ENCODE results near the gene LRMDA.

- TF ChIP-seq, protein P1, sequence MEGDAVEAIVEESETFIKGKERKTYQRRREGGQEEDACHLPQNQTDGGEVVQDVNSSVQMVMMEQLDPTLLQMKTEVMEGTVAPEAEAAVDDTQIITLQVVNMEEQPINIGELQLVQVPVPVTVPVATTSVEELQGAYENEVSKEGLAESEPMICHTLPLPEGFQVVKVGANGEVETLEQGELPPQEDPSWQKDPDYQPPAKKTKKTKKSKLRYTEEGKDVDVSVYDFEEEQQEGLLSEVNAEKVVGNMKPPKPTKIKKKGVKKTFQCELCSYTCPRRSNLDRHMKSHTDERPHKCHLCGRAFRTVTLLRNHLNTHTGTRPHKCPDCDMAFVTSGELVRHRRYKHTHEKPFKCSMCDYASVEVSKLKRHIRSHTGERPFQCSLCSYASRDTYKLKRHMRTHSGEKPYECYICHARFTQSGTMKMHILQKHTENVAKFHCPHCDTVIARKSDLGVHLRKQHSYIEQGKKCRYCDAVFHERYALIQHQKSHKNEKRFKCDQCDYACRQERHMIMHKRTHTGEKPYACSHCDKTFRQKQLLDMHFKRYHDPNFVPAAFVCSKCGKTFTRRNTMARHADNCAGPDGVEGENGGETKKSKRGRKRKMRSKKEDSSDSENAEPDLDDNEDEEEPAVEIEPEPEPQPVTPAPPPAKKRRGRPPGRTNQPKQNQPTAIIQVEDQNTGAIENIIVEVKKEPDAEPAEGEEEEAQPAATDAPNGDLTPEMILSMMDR (IDR thresholded peaks at IDR 0.05 in 2 of 3, conservative IDR thresholded peaks at IDR 0.05 in 1 of 3; ENCODE audit: borderline replicate concordance in 1 of 3, insufficient read depth in 1 of 3, low read depth in 2 of 3, low read length in 2 of 3) = no peak
- no peak for TF ChIP-seq ZNF274 (IDR thresholded peaks at IDR 0.05; ENCODE audit: low read depth, low read length)
- no peak for TF ChIP-seq YY1 (IDR thresholded peaks at IDR 0.05; ENCODE audit: extremely low read depth, insufficient replicate concordance, low read depth, low read length)
- TF ChIP-seq POLR2A (IDR thresholded peaks at IDR 0.05; ENCODE audit: borderline replicate concordance, extremely low read depth, insufficient read depth, insufficient read length) = no peak
- no peak for TF ChIP-seq SIN3A (IDR thresholded peaks at IDR 0.05; ENCODE audit: low read depth)
- TF ChIP-seq, protein P2, sequence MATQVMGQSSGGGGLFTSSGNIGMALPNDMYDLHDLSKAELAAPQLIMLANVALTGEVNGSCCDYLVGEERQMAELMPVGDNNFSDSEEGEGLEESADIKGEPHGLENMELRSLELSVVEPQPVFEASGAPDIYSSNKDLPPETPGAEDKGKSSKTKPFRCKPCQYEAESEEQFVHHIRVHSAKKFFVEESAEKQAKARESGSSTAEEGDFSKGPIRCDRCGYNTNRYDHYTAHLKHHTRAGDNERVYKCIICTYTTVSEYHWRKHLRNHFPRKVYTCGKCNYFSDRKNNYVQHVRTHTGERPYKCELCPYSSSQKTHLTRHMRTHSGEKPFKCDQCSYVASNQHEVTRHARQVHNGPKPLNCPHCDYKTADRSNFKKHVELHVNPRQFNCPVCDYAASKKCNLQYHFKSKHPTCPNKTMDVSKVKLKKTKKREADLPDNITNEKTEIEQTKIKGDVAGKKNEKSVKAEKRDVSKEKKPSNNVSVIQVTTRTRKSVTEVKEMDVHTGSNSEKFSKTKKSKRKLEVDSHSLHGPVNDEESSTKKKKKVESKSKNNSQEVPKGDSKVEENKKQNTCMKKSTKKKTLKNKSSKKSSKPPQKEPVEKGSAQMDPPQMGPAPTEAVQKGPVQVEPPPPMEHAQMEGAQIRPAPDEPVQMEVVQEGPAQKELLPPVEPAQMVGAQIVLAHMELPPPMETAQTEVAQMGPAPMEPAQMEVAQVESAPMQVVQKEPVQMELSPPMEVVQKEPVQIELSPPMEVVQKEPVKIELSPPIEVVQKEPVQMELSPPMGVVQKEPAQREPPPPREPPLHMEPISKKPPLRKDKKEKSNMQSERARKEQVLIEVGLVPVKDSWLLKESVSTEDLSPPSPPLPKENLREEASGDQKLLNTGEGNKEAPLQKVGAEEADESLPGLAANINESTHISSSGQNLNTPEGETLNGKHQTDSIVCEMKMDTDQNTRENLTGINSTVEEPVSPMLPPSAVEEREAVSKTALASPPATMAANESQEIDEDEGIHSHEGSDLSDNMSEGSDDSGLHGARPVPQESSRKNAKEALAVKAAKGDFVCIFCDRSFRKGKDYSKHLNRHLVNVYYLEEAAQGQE (IDR thresholded peaks at IDR 0.05; ENCODE audit: low read depth) = no peak
- TF ChIP-seq EGR1 (IDR thresholded peaks at IDR 0.05; ENCODE audit: low read depth) = no peak
- TF ChIP-seq SRF (IDR thresholded peaks at IDR 0.05; ENCODE audit: low read depth) = no peak
Observed at GRCh38 chr10:75770626-75771081, 339.2 kb downstream of the LRMDA start.

Measured in HCT116 (cell line).